ENCODE data around the gene RAB40AL. TPM values are rescaled to one million over a fixed set of nuclear protein-coding genes. Genes with fewer than 3 reads are reported as not detected.

Gene RAB40AL
- total and polyA plus RNA-seq, 10 of the 15 experiments (the other 5 are each of a cell fraction or from before 2014, with no cell fraction given), result 0.13 to 0.45 (median 0.23) TPM; not detected in 4

- intact Hi-C loops (cut with micrococcal nuclease; ENCODE audit: unreplicated experiment), result loop anchor here (5.0 kb wide), 1 partner anchor 835 kb away; no protein-coding TSS in a partner anchor
- ATAC-seq, result no peak
- Histone ChIP-seq H2AFZ (ENCODE audit: control insufficient read depth, low read depth, low read length) (no peak overlapping the region), H4K20me1 (ENCODE audit: control insufficient read depth, insufficient read depth) (no peaks in the 10 kb centered on the region), H3K4me1 (ENCODE audit: control insufficient read depth, insufficient read depth, low read length) (no peaks in the 10 kb centered on the region), H3K4me2 (ENCODE audit: control insufficient read depth, insufficient read depth) (no peak overlapping the region), H3K27me3 (replicated peaks in 1 of 2; ENCODE audit: control insufficient read depth in 2 of 2, insufficient read depth in 2 of 2, low read length in 1 of 2) (no peaks in the 10 kb centered on the region), H3K9ac (ENCODE audit: control insufficient read depth, insufficient read depth, low read length) (no peak overlapping the region), H3K79me2 (ENCODE audit: control insufficient read depth, insufficient read depth, low read length) (no peaks in the 10 kb centered on the region), H3K4me3 (no peak overlapping the region), H3K27ac (ENCODE audit: control insufficient read depth, insufficient read depth) (no peak overlapping the region), H3K9me3 (replicated peaks; ENCODE audit: control insufficient read depth, insufficient read depth, low read length) (no peaks in the 10 kb centered on the region), H3K36me3 (ENCODE audit: control insufficient read depth in 2 of 2, insufficient read depth in 2 of 2, low read length in 1 of 2) (no peaks in the 10 kb centered on the region)
- SMC1A ChIA-PET (ENCODE audit: uncharacterized antibody, unreplicated experiment), result no interaction called here
- CTCF ChIA-PET, result interaction anchor here (0.7 to 4.2 kb wide), 5 partner anchors 16 to 274 kb away, joined by 3 to 14 read pairs (median 3); no protein-coding TSS in a partner anchor
- POLR2A ChIA-PET, result no interaction called here
- in situ Hi-C loops (cut with MboI), result no loop called here
- TF ChIP-seq ZNF274 (IDR thresholded peaks at IDR 0.05; ENCODE audit: insufficient read depth, insufficient read length) (no peak), MTA3 (IDR thresholded peaks at IDR 0.05; ENCODE audit: borderline replicate concordance, low read length) (no peak), PKNOX1 (IDR thresholded peaks at IDR 0.05) (no peak), CREM (IDR thresholded peaks at IDR 0.05; ENCODE audit: low read depth) (no peak), ASH2L (IDR thresholded peaks at IDR 0.05; ENCODE audit: borderline replicate concordance, low read depth) (no peak), ELK1 (IDR thresholded peaks at IDR 0.05; ENCODE audit: low read depth, low read length) (no peak), CHD1 (IDR thresholded peaks at IDR 0.05; ENCODE audit: low read depth, low read length) (no peak), JUND (IDR thresholded peaks at IDR 0.05; ENCODE audit: low read depth, low read length) (no peak), RAD51 (IDR thresholded peaks at IDR 0.05) (no peak), MYB (IDR thresholded peaks at IDR 0.05; ENCODE audit: borderline replicate concordance, low read depth, low read length) (no peak), RAD21 (IDR thresholded peaks at IDR 0.05; ENCODE audit: insufficient read depth, low read depth, low read length) (no peak)
- no peak for FAIRE-seq
- RAD21 ChIA-PET (ENCODE audit: unreplicated experiment), result no interaction called here
- no TSS peak for BruUV-seq (replicated peaks)
- DNase-seq (ENCODE audit: low read depth, low spot score), result no peak
These were observed 34.7 kb upstream of the RAB40AL start for GRCh38 chrX:102902355-102902754.
